ENCODE data around the gene SIGLEC15. TPM values are rescaled to one million over a fixed set of nuclear protein-coding genes. Genes with fewer than 3 reads are reported as not detected.
"Not testable (repeated sequence)": the region's sequence is repeated elsewhere in the genome, so short reads cannot be mapped to it uniquely, and the experiment has no call there.

Gene SIGLEC15
- total RNA-seq, 2 donors from 2014 or later: 0.49 to 0.54 TPM

- no peaks in the 10 kb centered on the region for H3K27me3 ChIP-seq (replicated peaks; ENCODE audit: insufficient read depth)
- DNase-seq (ENCODE audit: low spot score) (no peak), ATAC-seq (ENCODE audit: insufficient number of reproducible peaks, low FRiP score, low read depth) (no peak)
- peaks cover 5 to 23% of the 10 kb centered on the region in 2 donors for H3K4me1 ChIP-seq (ENCODE audit: control insufficient read depth in 1 of 2, low read depth in 2 of 2)
- H3K36me3 ChIP-seq: no peaks in the 10 kb centered on the region
- H3K9me3 ChIP-seq: no peaks in the 10 kb centered on the region
- no peak overlapping the region for H3K4me3 ChIP-seq
- no peak for TF ChIP-seq CTCF (IDR thresholded peaks at IDR 0.05)
- no peak overlapping the region for H3K27ac ChIP-seq
Measured at GRCh38 chr18:45806226-45806625, 19.2 kb upstream of the SIGLEC15 start.

- H3K36me3 ChIP-seq; DNase-seq (ENCODE audit: low spot score); H3K27me3 ChIP-seq (replicated peaks; ENCODE audit: insufficient read depth); H3K27ac ChIP-seq; H3K4me3 ChIP-seq; H3K9me3 ChIP-seq; ATAC-seq (ENCODE audit: insufficient number of reproducible peaks, low FRiP score, low read depth): not testable (repeated sequence)
- peaks cover 5 to 16% of the 10 kb centered on the region in 2 donors for H3K4me1 ChIP-seq (ENCODE audit: control insufficient read depth in 1 of 2, low read depth in 2 of 2)
Measured at GRCh38 chr18:45807144-45807543, 18.3 kb upstream of the SIGLEC15 start.

- H3K9me3 ChIP-seq; H3K36me3 ChIP-seq; H3K27me3 ChIP-seq (replicated peaks; ENCODE audit: insufficient read depth); H3K27ac ChIP-seq; H3K4me3 ChIP-seq; DNase-seq (ENCODE audit: low spot score); H3K4me1 ChIP-seq (ENCODE audit: control insufficient read depth in 1 of 2, low read depth in 2 of 2); ATAC-seq (ENCODE audit: insufficient number of reproducible peaks, low FRiP score, low read depth): not testable (repeated sequence)
Measured at GRCh38 chr18:45814733-45815132, 10.7 kb upstream of the SIGLEC15 start.

GRCh38 chr18:45817543-45817942 lies 7.9 kb upstream of the SIGLEC15 start:
- Histone ChIP-seq H3K27me3 (replicated peaks; ENCODE audit: insufficient read depth) (no peaks in the 10 kb centered on the region), H3K9me3 (no peaks in the 10 kb centered on the region), H3K36me3 (no peaks in the 10 kb centered on the region), H3K4me1 (ENCODE audit: control insufficient read depth in 1 of 2, low read depth in 2 of 2) (no peaks in the 10 kb centered on the region), H3K27ac (no peak overlapping the region), H3K4me3 (no peak overlapping the region)
- TF ChIP-seq CTCF (IDR thresholded peaks at IDR 0.05): no peak
- DNase-seq (ENCODE audit: low spot score) (no peak), ATAC-seq (ENCODE audit: insufficient number of reproducible peaks, low FRiP score, low read depth) (no peak)

GRCh38 chr18:45818765-45819164 lies 6.7 kb upstream of the SIGLEC15 start:
- not testable (repeated sequence) for H3K27ac ChIP-seq; ATAC-seq (ENCODE audit: insufficient number of reproducible peaks, low FRiP score, low read depth); H3K36me3 ChIP-seq; H3K9me3 ChIP-seq; DNase-seq (ENCODE audit: low spot score); H3K27me3 ChIP-seq (replicated peaks; ENCODE audit: insufficient read depth); H3K4me1 ChIP-seq (ENCODE audit: control insufficient read depth in 1 of 2, low read depth in 2 of 2); H3K4me3 ChIP-seq

GRCh38 chr18:45820106-45820745 lies 5.2 kb upstream of the SIGLEC15 start:
- no peaks in the 10 kb centered on the region for H3K36me3 ChIP-seq
- H3K4me3 ChIP-seq: no peak overlapping the region
- H3K27ac ChIP-seq: no peak overlapping the region
- H3K4me1 ChIP-seq (ENCODE audit: control insufficient read depth in 1 of 2, low read depth in 2 of 2): no peaks in the 10 kb centered on the region
- TF ChIP-seq CTCF (IDR thresholded peaks at IDR 0.05): no peak
- ATAC-seq (ENCODE audit: insufficient number of reproducible peaks, low FRiP score, low read depth): no peak
- DNase-seq (ENCODE audit: low spot score): no peak
- H3K27me3 ChIP-seq (replicated peaks; ENCODE audit: insufficient read depth): no peaks in the 10 kb centered on the region
- H3K9me3 ChIP-seq: no peaks in the 10 kb centered on the region

GRCh38 chr18:45821026-45821425 lies 4.4 kb upstream of the SIGLEC15 start:
- DNase-seq (ENCODE audit: low spot score): no peak
- Histone ChIP-seq H3K9me3 (no peaks in the 10 kb centered on the region), H3K36me3 (no peaks in the 10 kb centered on the region), H3K4me3 (no peak overlapping the region), H3K4me1 (ENCODE audit: control insufficient read depth in 1 of 2, low read depth in 2 of 2) (no peaks in the 10 kb centered on the region), H3K27ac (no peak overlapping the region), H3K27me3 (replicated peaks; ENCODE audit: insufficient read depth) (no peaks in the 10 kb centered on the region)
- TF ChIP-seq CTCF (IDR thresholded peaks at IDR 0.05): no peak
- ATAC-seq (ENCODE audit: insufficient number of reproducible peaks, low FRiP score, low read depth): no peak
